HG03521 (cell line): ENCODE data around the gene CFD.
"Not testable (repeated sequence)": the region's sequence is repeated elsewhere in the genome, so short reads cannot be mapped to it uniquely, and the experiment has no call there.

Source experiments
- ATAC-seq: cut with Tn5 transposase; IDR thresholded peaks from one replicate; pipeline ENCODE4 v1.9.1; 2021; ENCODE audit warnings: mild to moderate bottlenecking, moderate library complexity; ENCODE audit not compliant: unreplicated experiment

The CFD gene

DNA sequence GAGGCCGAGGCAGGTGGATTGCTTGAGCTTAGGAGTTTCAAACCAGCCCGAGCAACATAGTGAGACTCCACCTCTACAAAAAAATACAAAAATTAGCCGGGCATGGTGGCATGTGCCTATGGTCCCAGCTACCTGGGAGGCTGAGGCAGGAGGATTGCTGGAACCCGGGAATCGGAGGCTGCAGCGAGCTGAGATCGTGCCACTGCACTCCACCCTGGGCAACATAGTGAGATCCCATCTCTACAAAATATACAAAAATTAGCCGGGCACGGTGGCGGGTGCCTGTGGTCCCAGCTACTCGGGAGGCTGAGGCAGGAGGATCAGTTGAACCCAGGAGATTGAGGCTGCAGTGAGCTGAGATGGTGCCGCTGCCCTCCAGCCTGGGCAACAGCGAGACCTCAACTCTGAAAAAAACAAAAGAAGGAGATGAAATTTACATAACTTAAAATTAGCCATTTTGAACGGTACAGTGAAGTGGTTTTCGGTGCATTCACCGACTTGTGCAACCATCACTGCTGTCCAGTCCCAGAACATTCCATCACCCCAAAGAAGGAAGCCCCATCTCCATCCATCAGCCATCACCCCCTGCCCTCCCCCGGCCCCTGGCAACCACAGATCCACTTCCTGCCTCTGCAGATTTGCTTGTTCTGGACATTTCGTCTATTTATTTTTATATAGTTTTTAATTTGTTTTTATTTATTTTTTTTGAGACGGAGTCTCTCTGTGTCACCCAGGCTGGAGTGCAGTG, 33.4 kb upstream of the CFD start:
- no peak for ATAC-seq

GRCh38 chr19:827314-827709, 32.2 kb upstream of the CFD start:
- ATAC-seq = no peak

- no peak for ATAC-seq
Observed at GRCh38 chr19:827710-828321, 31.6 kb upstream of the CFD start, which contains the start of gene AZU1. Gene AZU1, plus strand, starts transcription at chr19:827837. Its CDS starts 10 bp downstream, at chr19:827847.

- no peak for ATAC-seq
Observed at GRCh38 chr19:829129-829758, 30.2 kb upstream of the CFD start.

DNA sequence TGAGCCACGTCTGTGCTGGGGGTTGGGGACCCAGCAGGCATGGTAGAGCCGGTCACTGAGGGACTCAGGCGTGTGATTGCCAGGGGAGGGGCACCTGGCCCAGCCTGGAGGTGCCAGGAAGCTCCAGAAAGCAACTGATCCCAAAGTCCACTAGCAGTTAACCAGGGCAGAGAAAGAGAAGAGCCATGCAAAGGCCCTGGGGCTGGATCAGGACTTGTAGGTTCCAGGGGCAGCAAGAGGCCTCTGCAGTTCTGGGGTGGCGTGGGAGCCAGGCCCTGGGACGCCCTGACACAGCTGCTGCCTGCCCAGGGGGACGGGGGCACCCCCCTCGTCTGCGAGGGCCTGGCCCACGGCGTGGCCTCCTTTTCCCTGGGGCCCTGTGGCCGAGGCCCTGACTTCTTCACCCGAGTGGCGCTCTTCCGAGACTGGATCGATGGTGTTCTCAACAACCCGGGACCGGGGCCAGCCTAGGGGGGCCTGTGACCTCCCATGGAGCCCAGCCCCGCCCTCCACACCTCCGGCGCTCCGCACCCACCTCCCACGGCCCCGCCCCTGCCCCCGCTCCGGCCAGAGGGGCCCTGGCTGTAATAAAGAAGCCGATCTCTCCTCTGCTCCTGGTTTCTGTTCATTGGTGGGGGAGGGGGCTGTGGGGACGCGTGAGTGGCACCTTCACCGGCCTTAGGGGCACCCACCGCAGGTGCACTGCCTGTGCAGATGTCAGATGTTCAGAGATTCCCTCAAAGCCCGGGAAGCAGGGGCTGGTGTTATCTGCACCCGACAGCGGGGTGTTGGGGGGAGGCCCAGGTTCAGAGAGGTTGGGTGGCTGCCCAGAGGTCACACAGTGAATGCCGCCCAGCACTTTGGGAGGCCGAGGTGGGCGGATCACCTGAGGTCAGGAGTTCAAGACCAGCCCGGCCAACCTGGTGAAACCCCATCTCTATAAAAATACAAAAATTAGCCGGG, 27.8 kb upstream of the CFD start:
- no peak for ATAC-seq

GRCh38 chr19:834216-834615, 25.2 kb upstream of the CFD start:
- no peak for ATAC-seq

DNA sequence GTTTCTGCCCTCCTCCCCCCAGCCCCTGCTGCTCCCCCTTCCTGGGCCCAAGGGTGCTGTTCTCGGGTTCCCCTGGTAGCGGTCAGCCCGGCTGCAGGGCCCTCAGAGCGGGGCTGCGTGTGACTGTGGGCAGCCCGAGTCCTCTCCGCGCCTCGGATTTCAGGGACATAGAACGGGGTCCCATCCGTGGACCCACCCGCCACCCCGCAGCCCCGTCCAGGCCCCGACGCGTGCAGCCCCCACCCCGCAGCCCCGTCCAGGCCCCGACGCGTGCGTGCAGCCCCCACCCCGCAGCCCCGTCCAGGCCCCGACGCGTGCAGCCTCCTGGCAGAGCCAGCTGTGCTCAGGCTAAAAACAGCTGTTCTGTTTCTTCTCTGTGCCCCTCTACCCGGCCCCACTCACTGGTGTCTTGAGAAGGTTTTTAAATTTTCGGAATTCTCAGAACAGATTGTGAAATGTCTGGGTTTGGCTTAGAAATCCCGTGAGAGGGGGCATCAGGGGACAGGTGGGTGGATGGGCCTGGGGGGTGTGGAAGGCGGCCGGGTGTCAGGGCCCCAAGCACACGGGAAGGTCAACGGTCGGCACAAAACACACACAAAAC, 24.2 kb upstream of the CFD start:
- no peak for ATAC-seq

DNA sequence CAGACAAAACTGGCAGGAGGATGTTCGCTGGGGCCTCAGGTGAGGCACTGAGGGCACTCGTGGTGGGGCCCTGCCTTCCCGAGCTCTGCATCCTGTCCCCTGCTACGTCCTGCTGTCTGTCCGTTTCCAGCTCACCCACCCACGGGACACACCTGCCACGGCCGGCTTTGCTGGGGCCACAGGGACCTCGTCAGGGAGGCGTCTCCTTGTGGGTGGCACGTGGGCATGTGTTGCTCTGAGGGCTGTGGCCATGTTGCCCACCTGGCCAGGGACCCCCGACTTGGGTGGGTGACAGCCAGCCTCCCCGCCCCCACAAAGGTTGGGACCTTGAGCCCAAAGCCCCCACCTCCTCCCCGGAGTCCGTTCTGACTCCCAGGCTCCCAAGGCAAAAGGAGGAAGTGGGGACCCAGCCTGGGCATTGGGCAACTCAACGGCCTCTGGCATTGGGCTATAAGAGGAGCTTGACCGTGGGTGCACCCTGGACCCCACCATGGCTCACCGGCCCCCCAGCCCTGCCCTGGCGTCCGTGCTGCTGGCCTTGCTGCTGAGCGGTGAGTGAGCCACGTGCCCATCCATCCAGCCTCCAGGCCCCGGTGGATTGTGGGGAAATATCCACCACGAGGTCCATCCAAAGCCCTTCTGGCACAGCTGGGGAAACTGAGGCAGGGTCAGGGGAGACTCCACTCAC, 18.8 kb upstream of the CFD start, which contains the start of gene PRTN3:
PRTN3 (plus strand) TSS at position 481 of the 688 bp plus-strand sequence; CDS start at position 491, 10 bp downstream.
- no peak for ATAC-seq

DNA sequence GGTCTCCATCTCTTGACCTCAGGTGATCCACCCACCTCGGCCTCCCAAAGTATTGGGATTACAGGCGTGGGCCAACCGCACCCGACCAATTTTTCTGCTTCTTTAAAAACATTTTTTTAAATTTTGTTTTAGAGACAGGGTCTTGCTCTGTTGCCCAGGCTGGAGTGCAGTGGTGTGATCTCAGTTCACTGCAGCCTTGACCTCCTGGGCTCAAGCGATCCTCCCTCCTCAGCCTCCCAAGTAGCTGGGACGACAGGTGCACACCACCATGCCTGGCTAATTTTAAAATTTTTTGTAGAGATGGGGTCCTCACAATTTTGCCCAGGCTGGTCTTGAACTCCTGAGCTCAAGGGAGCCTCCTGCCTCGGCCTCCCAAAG, 16.7 kb upstream of the CFD start:
- ATAC-seq = not testable (repeated sequence)

DNA sequence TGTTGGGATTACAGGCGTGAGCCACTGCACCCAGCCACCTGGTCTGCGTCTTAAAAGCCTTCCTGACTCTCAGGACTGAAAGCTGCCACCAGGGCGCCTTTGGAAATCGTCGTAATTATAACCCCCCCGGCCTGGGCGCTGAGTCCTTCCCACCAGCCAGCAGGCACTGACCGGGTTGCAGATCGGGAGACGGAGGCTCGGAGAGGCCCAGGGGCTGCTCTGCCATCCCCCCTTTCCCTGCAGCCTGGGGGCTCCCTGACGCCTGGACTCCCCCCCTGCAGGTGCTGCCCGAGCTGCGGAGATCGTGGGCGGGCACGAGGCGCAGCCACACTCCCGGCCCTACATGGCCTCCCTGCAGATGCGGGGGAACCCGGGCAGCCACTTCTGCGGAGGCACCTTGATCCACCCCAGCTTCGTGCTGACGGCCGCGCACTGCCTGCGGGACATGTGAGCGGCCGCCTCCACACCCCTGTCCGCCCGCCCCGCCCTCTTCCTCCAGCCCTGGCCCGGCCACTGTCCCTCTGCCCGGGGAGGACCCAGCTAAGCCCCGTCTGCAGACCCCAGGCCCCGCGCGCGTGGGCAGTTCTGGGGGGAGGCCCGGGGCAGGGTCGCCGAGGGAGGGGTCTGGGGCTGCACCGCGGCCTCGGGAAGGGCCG, 16.2 kb upstream of the CFD start:
- ATAC-seq = no peak

DNA sequence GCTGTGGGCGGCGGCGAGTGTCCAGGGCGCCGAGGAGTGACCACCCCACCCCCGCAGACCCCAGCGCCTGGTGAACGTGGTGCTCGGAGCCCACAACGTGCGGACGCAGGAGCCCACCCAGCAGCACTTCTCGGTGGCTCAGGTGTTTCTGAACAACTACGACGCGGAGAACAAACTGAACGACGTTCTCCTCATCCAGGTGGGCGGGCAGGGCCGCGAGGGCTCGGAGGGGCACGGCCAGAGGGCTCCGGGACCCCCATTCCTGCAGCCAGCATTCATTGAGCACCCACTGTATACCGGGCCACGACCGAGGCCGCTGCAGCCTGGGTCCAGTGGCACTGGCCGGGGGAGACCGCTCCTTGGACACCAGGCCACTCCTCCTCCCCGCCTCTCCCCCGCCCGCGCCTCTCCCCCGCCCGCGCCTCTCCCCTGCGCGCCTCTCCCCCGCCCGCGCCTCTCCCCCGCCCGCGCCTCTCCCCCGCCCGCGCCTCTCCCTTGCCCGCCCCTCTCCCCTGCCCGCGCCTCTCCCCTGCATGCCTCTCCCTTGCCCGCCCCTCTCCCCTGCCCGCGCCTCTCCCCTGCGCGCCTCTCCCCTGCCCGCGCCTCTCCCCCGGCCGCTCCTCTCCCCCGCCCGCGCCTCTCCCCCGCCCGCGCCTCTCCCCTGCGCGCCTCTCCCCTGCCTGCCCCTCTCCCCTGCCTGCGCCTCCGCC, 15.5 kb upstream of the CFD start:
- no peak for ATAC-seq

DNA sequence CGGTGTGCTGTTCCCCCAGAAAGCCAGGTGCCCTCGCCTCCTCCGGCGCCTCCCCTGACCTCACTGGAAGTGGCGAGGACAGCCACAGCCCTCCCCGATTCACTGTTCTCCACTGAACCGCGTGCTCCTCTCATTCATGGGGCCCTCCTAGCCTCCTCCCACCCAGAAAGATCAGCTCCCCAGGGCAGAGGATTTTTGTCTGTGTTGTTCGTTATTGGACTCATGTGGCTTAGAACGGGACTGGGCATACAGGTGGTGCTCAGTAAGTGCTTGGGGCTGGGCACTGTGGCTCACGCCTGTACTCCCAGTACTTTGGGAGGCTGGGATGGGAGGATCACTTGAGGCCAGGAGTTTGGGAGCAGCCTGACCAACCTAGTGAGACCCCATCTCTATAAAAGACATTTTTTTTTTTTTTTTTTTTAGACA, 14.9 kb upstream of the CFD start:
- ATAC-seq = no peak

GRCh38 chr19:845707-846521, 13.6 kb upstream of the CFD start:
- ATAC-seq = no peak

GRCh38 chr19:848386-848921, 11.0 kb upstream of the CFD start:
- ATAC-seq = no peak

DNA sequence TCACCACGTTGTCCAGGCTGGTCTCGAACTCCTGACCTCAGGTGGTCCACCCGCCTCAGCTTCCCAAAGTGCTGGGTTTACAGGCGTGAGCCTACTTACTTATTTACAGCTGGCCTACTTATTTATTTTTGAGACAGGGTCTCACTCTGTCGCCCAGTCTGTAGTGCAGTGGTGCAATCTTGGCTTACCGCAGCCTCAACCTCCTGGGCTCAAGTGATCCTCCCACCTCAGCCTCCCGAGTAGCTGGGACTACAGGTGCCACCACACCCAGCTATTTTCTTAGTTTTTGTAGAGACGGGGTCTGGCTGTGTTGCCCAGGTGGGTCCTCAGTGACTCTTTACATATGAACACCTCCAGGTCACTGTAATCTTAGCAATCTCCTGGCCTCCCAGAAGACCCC, 10.3 kb upstream of the CFD start:
- ATAC-seq = not testable (repeated sequence)

GRCh38 chr19:850221-850978, 9.1 kb upstream of the CFD start:
- no peak for ATAC-seq

- no peak for ATAC-seq
Observed at GRCh38 chr19:850979-851335, 8.5 kb upstream of the CFD start.
